Measurements from ENCODE around the gene FOXN4. TPM values are rescaled to one million over a fixed set of nuclear protein-coding genes. Genes with fewer than 3 reads are reported as not detected.

Gene FOXN4
- polyA plus RNA-seq, 4 donors, result 0.03 TPM; not detected in 3

DNA sequence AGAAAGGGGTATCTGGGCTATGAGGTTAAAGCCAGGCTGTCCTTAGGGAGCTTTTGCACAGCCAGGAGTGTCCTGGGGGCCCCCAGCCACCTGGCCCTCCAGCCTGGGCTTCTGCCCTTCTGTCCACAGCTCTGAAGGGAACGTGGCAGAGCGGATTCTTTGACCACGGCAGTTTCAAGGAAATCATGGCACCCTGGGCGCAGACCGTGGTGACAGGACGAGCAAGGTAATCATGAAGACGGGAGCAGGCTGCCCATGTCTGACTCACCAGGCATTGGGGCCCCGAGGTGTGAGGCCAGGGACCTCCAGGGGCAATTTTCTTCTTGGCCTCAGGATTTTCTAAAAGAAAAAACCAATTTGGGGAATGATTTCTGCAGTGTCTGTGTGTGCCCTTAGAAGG is 53.1 kb downstream of the FOXN4 start:
- peaks cover 0 to 10% of the 10 kb centered on the region in 2 donors for H3K9me3 ChIP-seq (ENCODE audit: control insufficient read depth in 2 of 2, insufficient read depth in 1 of 2, low read depth in 1 of 2, low read length in 1 of 2)
- 86 to 94% (median 93%) methylated on average over 8 of the region's 8 CpGs for WGBS, 3 donors
- H3K4me3 ChIP-seq (ENCODE audit: low read depth in 1 of 3, low read length in 3 of 3), result no peak overlapping the region
- H3K36me3 ChIP-seq (ENCODE audit: control insufficient read depth in 3 of 3, insufficient read depth in 2 of 3, low read depth in 1 of 3, low read length in 3 of 3), result peaks cover 17 to 39% (median 17%) of the 10 kb centered on the region in 3 donors
- DNase-seq, result no peak
- H3K27me3 ChIP-seq (ENCODE audit: control insufficient read depth in 3 of 3, insufficient read depth in 3 of 3, low read length in 3 of 3), result no peaks in the 10 kb centered on the region
- no peak overlapping the region for H3K27ac ChIP-seq (ENCODE audit: low read depth in 1 of 3, low read length in 2 of 3)
- no peak for FAIRE-seq
- H3K4me1 ChIP-seq (ENCODE audit: control insufficient read depth in 3 of 3, insufficient read depth in 2 of 3, low read depth in 1 of 3, low read length in 2 of 3), result no peaks in the 10 kb centered on the region

DNA sequence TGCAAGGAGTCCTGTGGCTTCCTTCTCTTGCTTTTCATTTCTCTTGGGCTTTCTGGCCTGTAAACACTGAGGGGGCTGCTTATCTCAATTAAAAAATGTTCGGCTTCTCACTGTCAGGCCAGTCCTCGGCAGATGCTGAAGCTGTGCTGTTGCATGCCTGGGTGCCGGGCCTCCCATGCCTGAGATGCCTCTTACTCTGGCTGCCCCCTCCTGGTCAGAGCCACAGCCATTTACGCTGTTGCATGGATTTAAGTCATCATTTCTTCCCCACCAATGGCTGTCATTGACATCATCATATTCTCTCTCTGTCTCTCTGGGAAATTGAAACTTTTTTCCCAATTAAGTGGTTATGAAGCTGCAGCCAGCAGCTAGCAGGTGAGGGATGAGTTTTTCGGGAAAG is 53.7 kb downstream of the FOXN4 start:
- Histone ChIP-seq H3K27ac (ENCODE audit: low read depth in 1 of 3, low read length in 2 of 3) (no peak overlapping the region), H3K9me3 (ENCODE audit: control insufficient read depth in 2 of 2, insufficient read depth in 1 of 2, low read depth in 1 of 2, low read length in 1 of 2) (peaks cover 0 to 10% of the 10 kb centered on the region in 2 donors), H3K36me3 (ENCODE audit: control insufficient read depth in 3 of 3, insufficient read depth in 2 of 3, low read depth in 1 of 3, low read length in 3 of 3) (peaks cover 14 to 37% (median 17%) of the 10 kb centered on the region in 3 donors), H3K4me3 (ENCODE audit: low read depth in 1 of 3, low read length in 3 of 3) (no peak overlapping the region), H3K4me1 (ENCODE audit: control insufficient read depth in 3 of 3, insufficient read depth in 2 of 3, low read depth in 1 of 3, low read length in 2 of 3) (no peaks in the 10 kb centered on the region), H3K27me3 (ENCODE audit: control insufficient read depth in 3 of 3, insufficient read depth in 3 of 3, low read length in 3 of 3) (no peaks in the 10 kb centered on the region)
- FAIRE-seq (no peak), DNase-seq (no peak)
- WGBS, 3 donors, result 90 to 94% (median 91%) methylated on average over 5 of the region's 5 CpGs

DNA sequence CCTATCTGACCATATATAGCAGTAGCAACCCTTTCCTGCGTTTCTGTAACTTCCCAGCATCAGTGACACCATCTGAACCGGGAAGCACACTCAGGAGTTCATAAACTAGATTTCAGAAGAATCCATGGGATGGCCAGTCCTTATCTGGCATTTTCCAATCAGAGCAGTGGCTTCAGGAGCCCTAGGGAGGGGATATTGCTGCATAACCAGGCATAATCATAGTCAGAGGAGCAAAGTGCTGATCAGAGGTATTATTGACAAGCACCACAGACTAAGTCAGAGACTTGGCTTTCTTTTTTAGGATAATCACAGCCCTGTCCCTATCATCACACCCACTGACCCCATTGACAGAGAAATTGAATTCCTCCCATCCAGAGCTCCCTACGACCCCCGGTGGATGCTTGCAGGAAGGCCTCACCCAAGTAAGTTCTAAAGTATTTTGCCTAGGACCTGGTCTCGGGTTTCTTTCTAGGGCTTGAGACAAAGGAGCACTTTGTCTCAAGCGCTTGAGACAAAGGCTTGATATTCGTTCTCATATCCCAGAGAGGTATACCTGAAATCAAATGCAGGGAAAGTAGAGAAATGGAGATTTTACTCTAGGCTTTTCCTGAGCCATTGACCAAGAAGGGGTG is 55.1 kb downstream of the FOXN4 start:
- Histone ChIP-seq H3K36me3 (ENCODE audit: control insufficient read depth in 3 of 3, insufficient read depth in 2 of 3, low read depth in 1 of 3, low read length in 3 of 3) (peaks cover 14 to 28% (median 17%) of the 10 kb centered on the region in 3 donors), H3K4me3 (ENCODE audit: low read depth in 1 of 3, low read length in 3 of 3) (no peak overlapping the region), H3K4me1 (ENCODE audit: control insufficient read depth in 3 of 3, insufficient read depth in 2 of 3, low read depth in 1 of 3, low read length in 2 of 3) (peaks cover 0 to 2% (median under 1%) of the 10 kb centered on the region in 3 donors), H3K9me3 (ENCODE audit: control insufficient read depth in 2 of 2, insufficient read depth in 1 of 2, low read depth in 1 of 2, low read length in 1 of 2) (peaks cover 0 to 10% of the 10 kb centered on the region in 2 donors), H3K27me3 (ENCODE audit: control insufficient read depth in 3 of 3, insufficient read depth in 3 of 3, low read length in 3 of 3) (no peaks in the 10 kb centered on the region), H3K27ac (ENCODE audit: low read depth in 1 of 3, low read length in 2 of 3) (no peak overlapping the region)
- 96 to 99% (median 97%) methylated on average over 7 of the region's 7 CpGs for WGBS, 3 donors
- DNase-seq (no peak), FAIRE-seq (no peak)

DNA sequence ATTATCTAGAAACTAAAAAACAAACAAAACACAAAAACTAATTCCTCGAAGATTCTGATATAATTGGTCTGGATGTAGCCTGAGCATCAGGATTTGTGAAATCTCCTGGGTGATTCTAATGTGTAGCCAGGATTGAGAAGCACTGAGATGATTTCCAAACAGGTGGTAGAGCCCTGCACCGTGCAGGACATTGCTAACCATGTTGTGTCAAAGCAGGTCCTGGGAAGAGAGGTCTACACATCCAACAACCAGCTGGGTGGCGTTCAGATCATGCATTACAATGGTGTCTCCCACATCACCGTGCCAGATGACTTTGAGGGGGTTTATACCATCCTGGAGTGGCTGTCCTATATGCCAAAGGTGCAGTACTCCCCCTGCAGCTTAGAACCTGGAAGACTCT is 56.3 kb downstream of the FOXN4 start:
- DNase-seq (no peak), FAIRE-seq (no peak)
- Histone ChIP-seq H3K9me3 (ENCODE audit: control insufficient read depth in 2 of 2, insufficient read depth in 1 of 2, low read depth in 1 of 2, low read length in 1 of 2) (peaks cover 0 to 10% of the 10 kb centered on the region in 2 donors), H3K27me3 (ENCODE audit: control insufficient read depth in 3 of 3, insufficient read depth in 3 of 3, low read length in 3 of 3) (no peaks in the 10 kb centered on the region), H3K4me3 (ENCODE audit: low read depth in 1 of 3, low read length in 3 of 3) (no peak overlapping the region), H3K4me1 (ENCODE audit: control insufficient read depth in 3 of 3, insufficient read depth in 2 of 3, low read depth in 1 of 3, low read length in 2 of 3) (peaks cover 0 to 5% (median 2%) of the 10 kb centered on the region in 3 donors), H3K27ac (ENCODE audit: low read depth in 1 of 3, low read length in 2 of 3) (no peak overlapping the region), H3K36me3 (ENCODE audit: control insufficient read depth in 3 of 3, insufficient read depth in 2 of 3, low read depth in 1 of 3, low read length in 3 of 3) (peaks cover 14 to 16% (median 16%) of the 10 kb centered on the region in 3 donors)
- 93 to 96% (median 95%) methylated on average over 4 of the region's 4 CpGs for WGBS, 3 donors

DNA sequence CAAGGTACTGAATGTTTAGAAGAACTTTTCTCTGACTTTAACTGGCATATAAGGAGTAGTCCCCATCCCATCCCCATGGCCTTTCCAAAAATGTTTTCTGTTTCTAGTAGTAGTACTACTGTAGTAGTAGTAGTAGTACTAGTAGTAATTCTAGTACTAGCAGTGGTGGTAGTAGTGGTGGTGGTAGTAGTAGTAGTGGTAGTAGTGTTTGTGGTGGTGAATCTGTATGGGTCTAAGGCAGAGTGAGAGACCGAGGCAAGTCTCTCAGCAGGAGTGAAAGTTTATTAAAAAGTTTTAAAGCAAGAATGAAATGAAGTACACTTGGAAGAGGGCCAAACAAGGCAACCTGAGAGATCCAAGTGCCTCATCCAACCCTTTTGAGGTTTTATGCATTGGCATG is 58.6 kb downstream of the FOXN4 start:
- 62 to 81% (median 78%) methylated on average over 1 of the region's 1 CpG for WGBS, 3 donors
- no peak for DNase-seq
- Histone ChIP-seq H3K27me3 (ENCODE audit: control insufficient read depth in 3 of 3, insufficient read depth in 3 of 3, low read length in 3 of 3) (no peaks in the 10 kb centered on the region), H3K9me3 (ENCODE audit: control insufficient read depth in 2 of 2, insufficient read depth in 1 of 2, low read depth in 1 of 2, low read length in 1 of 2) (peaks cover 0 to 10% of the 10 kb centered on the region in 2 donors), H3K4me1 (ENCODE audit: control insufficient read depth in 3 of 3, insufficient read depth in 2 of 3, low read depth in 1 of 3, low read length in 2 of 3) (peaks cover 0 to 9% (median 2%) of the 10 kb centered on the region in 3 donors), H3K27ac (ENCODE audit: low read depth in 1 of 3, low read length in 2 of 3) (no peak overlapping the region), H3K36me3 (ENCODE audit: control insufficient read depth in 3 of 3, insufficient read depth in 2 of 3, low read depth in 1 of 3, low read length in 3 of 3) (peaks cover 9 to 22% (median 14%) of the 10 kb centered on the region in 3 donors), H3K4me3 (ENCODE audit: low read depth in 1 of 3, low read length in 3 of 3) (no peak overlapping the region)
- FAIRE-seq, result no peak

DNA sequence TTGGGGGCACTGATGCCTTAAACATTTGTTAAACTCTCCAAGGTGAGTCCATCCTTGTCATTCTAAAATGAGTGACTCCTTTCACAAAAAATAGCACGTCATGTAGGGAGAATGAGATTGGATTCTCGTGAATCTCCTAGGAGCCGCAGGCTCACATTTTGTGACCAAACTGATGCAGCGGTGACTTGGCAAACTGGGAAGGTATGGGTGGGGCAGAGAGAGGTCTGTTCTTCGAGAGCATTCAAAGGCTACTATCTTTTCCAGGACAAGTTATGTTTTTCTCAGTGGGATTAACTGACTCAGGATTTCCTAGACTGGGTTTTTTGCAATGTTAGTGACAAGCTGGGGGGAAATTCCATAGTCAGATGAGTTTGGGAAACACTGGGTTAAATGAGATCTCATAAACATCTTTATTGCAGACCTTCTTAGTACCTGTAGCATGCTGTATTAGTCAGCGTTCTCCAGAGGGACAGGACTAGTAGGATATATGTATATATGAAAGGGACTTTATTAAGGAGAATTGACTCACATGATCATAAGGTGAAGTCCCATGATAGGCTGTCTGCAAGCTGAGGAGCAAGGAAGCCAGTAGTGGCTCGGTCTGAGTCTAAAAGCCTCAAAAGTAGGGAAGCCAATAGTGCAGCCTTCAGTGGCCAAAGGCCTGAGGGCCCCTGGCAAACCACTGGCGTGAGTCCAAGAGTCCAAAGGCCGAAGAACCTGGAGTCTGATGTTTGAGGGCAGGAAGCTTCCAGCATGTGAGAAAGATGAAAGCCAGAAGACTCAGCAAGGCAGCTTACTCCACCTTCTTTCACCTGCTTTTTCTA is 61.0 kb downstream of the FOXN4 start:
- WGBS, 3 donors, result 27 to 68% (median 46%) methylated on average over 9 of the region's 9 CpGs
- peaks cover 3 to 17% (median 5%) of the 10 kb centered on the region in 3 donors for H3K36me3 ChIP-seq (ENCODE audit: control insufficient read depth in 3 of 3, insufficient read depth in 2 of 3, low read depth in 1 of 3, low read length in 3 of 3)
- H3K4me3 ChIP-seq (ENCODE audit: low read depth in 1 of 3, low read length in 3 of 3), result no peak overlapping the region
- FAIRE-seq, result no peak
- peaks cover 0 to 9% (median 2%) of the 10 kb centered on the region in 3 donors for H3K4me1 ChIP-seq (ENCODE audit: control insufficient read depth in 3 of 3, insufficient read depth in 2 of 3, low read depth in 1 of 3, low read length in 2 of 3)
- H3K27ac ChIP-seq (ENCODE audit: low read depth in 1 of 3, low read length in 2 of 3), result peak overlapping the region in 2 of 3 donors; percentile 30 to 84
- H3K27me3 ChIP-seq (ENCODE audit: control insufficient read depth in 3 of 3, insufficient read depth in 3 of 3, low read length in 3 of 3), result no peaks in the 10 kb centered on the region
- no peaks in the 10 kb centered on the region for H3K9me3 ChIP-seq (ENCODE audit: control insufficient read depth in 2 of 2, insufficient read depth in 1 of 2, low read depth in 1 of 2, low read length in 1 of 2)
- DNase-seq, result peak; percentile 74 to 90

DNA sequence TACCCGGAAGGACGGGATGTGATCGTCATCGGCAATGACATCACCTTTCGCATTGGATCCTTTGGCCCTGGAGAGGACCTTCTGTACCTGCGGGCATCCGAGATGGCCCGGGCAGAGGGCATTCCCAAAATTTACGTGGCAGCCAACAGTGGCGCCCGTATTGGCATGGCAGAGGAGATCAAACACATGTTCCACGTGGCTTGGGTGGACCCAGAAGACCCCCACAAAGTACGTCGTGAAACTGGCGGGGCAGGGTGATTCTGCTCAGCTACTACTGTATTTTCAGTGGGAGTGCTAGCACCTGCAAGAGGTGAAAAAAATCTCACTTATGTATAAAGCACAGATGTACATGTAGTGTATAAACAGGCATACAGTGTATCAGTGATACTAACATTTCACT is 62.9 kb downstream of the FOXN4 start:
- H3K36me3 ChIP-seq (ENCODE audit: control insufficient read depth in 3 of 3, insufficient read depth in 2 of 3, low read depth in 1 of 3, low read length in 3 of 3), result peaks cover 5 to 29% (median 5%) of the 10 kb centered on the region in 3 donors
- no peaks in the 10 kb centered on the region for H3K27me3 ChIP-seq (ENCODE audit: control insufficient read depth in 3 of 3, insufficient read depth in 3 of 3, low read length in 3 of 3)
- no peak overlapping the region for H3K4me3 ChIP-seq (ENCODE audit: low read depth in 1 of 3, low read length in 3 of 3)
- DNase-seq (no peak), FAIRE-seq (no peak)
- no peaks in the 10 kb centered on the region for H3K9me3 ChIP-seq (ENCODE audit: control insufficient read depth in 2 of 2, insufficient read depth in 1 of 2, low read depth in 1 of 2, low read length in 1 of 2)
- peaks cover 0 to 9% (median 2%) of the 10 kb centered on the region in 3 donors for H3K4me1 ChIP-seq (ENCODE audit: control insufficient read depth in 3 of 3, insufficient read depth in 2 of 3, low read depth in 1 of 3, low read length in 2 of 3)
- 94 to 95% (median 95%) methylated on average over 15 of the region's 15 CpGs for WGBS, 3 donors
- H3K27ac ChIP-seq (ENCODE audit: low read depth in 1 of 3, low read length in 2 of 3), result no peak overlapping the region

DNA sequence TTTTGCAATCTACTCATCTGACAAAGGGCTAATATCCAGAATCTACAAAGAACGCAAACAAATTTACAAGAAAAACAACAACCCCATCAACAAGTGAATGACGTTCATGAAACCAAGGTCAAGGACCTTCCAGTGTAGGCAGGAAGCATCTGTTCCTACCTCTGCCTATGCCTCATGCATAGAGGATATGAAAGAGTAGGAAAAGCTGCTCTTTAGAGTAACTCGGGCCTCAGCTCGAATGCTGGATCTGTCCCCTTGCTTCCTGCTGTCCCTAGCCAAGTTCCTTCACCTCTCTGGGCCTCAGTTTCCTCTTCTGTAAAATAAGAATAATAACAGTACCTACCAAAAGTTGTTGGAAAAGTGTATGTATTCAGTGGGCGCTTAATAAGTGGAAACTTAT is 65.0 kb downstream of the FOXN4 start:
- Histone ChIP-seq H3K4me3 (ENCODE audit: low read depth in 1 of 3, low read length in 3 of 3) (no peak overlapping the region), H3K27me3 (ENCODE audit: control insufficient read depth in 3 of 3, insufficient read depth in 3 of 3, low read length in 3 of 3) (no peaks in the 10 kb centered on the region), H3K36me3 (ENCODE audit: control insufficient read depth in 3 of 3, insufficient read depth in 2 of 3, low read depth in 1 of 3, low read length in 3 of 3) (peaks cover 11 to 44% (median 17%) of the 10 kb centered on the region in 3 donors), H3K4me1 (ENCODE audit: control insufficient read depth in 3 of 3, insufficient read depth in 2 of 3, low read depth in 1 of 3, low read length in 2 of 3) (peaks cover 0 to 8% (median 1%) of the 10 kb centered on the region in 3 donors), H3K9me3 (ENCODE audit: control insufficient read depth in 2 of 2, insufficient read depth in 1 of 2, low read depth in 1 of 2, low read length in 1 of 2) (no peaks in the 10 kb centered on the region), H3K27ac (ENCODE audit: low read depth in 1 of 3, low read length in 2 of 3) (no peak overlapping the region)
- 79 to 87% (median 83%) methylated on average over 5 of the region's 5 CpGs for WGBS, 3 donors
- DNase-seq, result no peak
- FAIRE-seq, result no peak
